K562 treated with DMSO at 1 percent for 4 hours (cell line): ENCODE measurements around the gene FGFBP1. TPM values are rescaled to one million over a fixed set of nuclear protein-coding genes. Genes with fewer than 3 reads are reported as not detected.

Source experiments
- total RNA-seq: library from RNA; unstranded; fragments of 300-600 nt; gene quantifications from 2 replicates; pipeline ENCODE4 v1.2.3, GENCODE V29; 2022; ENCODE audit not compliant: insufficient read depth

FGFBP1 gene
- not detected in 2 replicates for total RNA-seq

DNA sequence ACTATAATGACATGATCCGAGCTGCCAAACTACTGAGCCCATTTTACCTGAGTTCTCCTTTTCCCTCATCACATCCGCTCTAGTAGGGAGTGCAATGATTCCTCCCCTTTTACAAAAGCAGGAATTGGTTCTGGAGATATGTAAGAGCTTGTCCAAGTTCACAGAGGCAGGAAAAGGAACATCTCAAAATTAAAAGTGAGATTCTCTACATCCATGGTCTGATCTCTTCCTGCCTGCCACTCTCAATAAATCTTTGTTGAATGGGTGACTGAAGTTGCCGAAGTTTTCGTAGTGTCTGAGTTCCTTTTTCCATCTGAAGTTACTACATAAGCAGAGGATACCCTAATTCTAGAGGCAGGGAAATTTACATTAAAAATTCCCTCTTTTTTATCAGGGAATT lies at the start of gene FGFBP1:
TSS of gene FGFBP1 (minus strand) at position 101 of the 400 bp plus-strand sequence. CDS start 2,108 bp downstream, outside the sequence.

GRCh38 chr4:15963001-15963451 lies 24.5 kb upstream of the FGFBP1 start, which contains the start of gene FGFBP2:
TSS of gene FGFBP2 (minus strand) at chr4:15963175. CDS start at chr4:15963129, 46 bp downstream.

Other genes starting within 250 kb of the FGFBP1 start
- not detected in 2 replicates for gene BST1, start 235.7 kb downstream of the FGFBP1 start, total RNA-seq
- not detected in 2 replicates for gene CD38, start 160.4 kb downstream of the FGFBP1 start, total RNA-seq
- not detected in 2 replicates for gene FGFBP2, start 24.4 kb upstream of the FGFBP1 start, total RNA-seq
- not detected in 2 replicates for gene PROM1, start 145.3 kb upstream of the FGFBP1 start, total RNA-seq